ENCODE results near the gene ELOB. TPM values are rescaled to one million over a fixed set of nuclear protein-coding genes. Genes with fewer than 3 reads are reported as not detected.
"Not testable (repeated sequence)": the region's sequence is repeated elsewhere in the genome, so short reads cannot be mapped to it uniquely, and the experiment has no call there.

The ELOB gene
- total RNA-seq, 1 donor from 2014 or later, result 946 TPM

DNA sequence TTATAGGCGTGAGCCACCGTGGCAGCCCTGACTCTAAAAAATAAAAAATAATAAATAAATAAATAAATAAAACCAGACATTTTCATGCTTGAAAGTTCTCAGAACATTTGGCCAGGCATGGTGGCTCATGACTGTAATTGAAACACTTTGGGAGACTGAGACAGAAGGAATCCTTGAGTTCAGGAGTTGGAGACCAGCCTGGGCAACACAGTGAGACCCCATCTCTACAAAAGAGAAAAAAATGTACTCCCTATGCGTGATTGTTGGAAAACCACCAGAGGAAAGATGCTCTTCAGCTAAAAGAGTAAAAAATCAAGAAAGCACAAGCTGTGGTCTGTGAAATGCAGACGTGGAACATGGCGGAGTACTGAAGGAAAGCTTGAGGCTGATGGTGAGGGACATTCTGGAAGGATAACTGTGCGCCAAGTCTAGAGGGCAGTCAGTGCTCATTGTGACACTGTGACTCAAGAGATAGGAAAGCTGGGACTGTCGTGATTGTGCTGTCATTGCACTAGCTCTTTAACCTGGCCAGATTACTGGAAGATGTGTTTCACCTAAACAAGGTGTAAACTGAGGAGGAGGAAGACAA, 52.9 kb downstream of the ELOB start:
- TF ChIP-seq, protein P1, sequence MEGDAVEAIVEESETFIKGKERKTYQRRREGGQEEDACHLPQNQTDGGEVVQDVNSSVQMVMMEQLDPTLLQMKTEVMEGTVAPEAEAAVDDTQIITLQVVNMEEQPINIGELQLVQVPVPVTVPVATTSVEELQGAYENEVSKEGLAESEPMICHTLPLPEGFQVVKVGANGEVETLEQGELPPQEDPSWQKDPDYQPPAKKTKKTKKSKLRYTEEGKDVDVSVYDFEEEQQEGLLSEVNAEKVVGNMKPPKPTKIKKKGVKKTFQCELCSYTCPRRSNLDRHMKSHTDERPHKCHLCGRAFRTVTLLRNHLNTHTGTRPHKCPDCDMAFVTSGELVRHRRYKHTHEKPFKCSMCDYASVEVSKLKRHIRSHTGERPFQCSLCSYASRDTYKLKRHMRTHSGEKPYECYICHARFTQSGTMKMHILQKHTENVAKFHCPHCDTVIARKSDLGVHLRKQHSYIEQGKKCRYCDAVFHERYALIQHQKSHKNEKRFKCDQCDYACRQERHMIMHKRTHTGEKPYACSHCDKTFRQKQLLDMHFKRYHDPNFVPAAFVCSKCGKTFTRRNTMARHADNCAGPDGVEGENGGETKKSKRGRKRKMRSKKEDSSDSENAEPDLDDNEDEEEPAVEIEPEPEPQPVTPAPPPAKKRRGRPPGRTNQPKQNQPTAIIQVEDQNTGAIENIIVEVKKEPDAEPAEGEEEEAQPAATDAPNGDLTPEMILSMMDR (IDR thresholded peaks at IDR 0.05; ENCODE audit: insufficient read depth, low read length, severe bottlenecking), result no peak
- DNase-seq (ENCODE audit: low read depth) (no peak), FAIRE-seq (no peak)
- H3K27me3 ChIP-seq (ENCODE audit: control insufficient read depth, insufficient read depth, low read length), result no peaks in the 10 kb centered on the region
- H3K4me3 ChIP-seq (ENCODE audit: low read depth, low read length), result no peak overlapping the region
- no peaks in the 10 kb centered on the region for H3K36me3 ChIP-seq (ENCODE audit: control insufficient read depth, insufficient read depth, low read length)

DNA sequence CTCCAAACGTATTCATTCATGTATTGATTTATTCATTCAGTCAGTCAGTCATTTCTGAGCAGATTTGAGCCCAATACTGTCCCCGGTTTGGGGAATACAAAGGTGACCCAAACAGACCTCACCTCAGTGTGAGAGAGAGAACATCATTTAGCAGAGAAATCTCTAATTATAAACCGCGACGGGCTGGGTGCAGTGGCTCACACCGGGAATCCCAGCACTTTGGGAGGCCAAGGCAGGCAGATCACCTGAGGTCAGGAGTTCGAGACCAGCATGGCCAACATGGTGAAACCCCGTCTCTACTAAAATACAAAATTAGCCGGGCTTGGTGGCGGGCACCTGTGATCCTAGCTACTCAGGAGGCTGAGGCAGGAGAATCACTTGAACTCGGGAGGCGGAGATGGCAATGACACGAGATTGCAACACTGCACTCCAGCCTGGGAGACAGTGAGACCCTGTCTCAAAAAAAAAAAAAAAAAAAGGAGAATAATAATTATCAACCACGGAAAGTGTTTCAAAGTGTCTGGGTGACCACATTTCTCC, 55.4 kb downstream of the ELOB start:
- not testable (repeated sequence) for H3K27me3 ChIP-seq (ENCODE audit: control insufficient read depth, insufficient read depth, low read length); H3K36me3 ChIP-seq (ENCODE audit: control insufficient read depth, insufficient read depth, low read length); FAIRE-seq; DNase-seq (ENCODE audit: low read depth)
- H3K4me3 ChIP-seq (ENCODE audit: low read depth, low read length), result peak overlapping the region; percentile 55

Other genes starting within 250 kb of the ELOB start
- 0.26 TPM in 1 of 2 replicates, not detected in the other for gene CEMP1, start 245.9 kb downstream of the ELOB start, total RNA-seq
- 11.8 and 17.7 TPM in 2 replicates for gene PDPK1, start 239.3 kb downstream of the ELOB start, total RNA-seq
- 28.4 and 46.1 TPM in 2 replicates for gene KCTD5, start 94.8 kb downstream of the ELOB start, total RNA-seq
- 1.3 and 4.5 TPM in 2 replicates for gene PRSS27, start 57.1 kb downstream of the ELOB start, total RNA-seq
- gene SRRM2, start 24.6 kb downstream of the ELOB start, total RNA-seq, result 30.5 and 41.5 TPM in 2 replicates
- gene PRSS33, start 10.3 kb upstream of the ELOB start, total RNA-seq, result not detected in 2 replicates
- not detected in 2 replicates for gene PRSS41, start 21.2 kb upstream of the ELOB start, total RNA-seq
- 2.8 and 4.5 TPM in 2 replicates for gene PRSS21, start 40.0 kb upstream of the ELOB start, total RNA-seq
- gene ZG16B, start 53.0 kb upstream of the ELOB start, total RNA-seq, result 0.53 and 0.90 TPM in 2 replicates
- 9.2 and 16.9 TPM in 2 replicates for gene PRSS22, start 80.9 kb upstream of the ELOB start, total RNA-seq
- 63.7 and 76.0 TPM in 2 replicates for gene FLYWCH2, start 105.9 kb upstream of the ELOB start, total RNA-seq
- gene FLYWCH1, start 134.7 kb upstream of the ELOB start, total RNA-seq, result 41.9 and 96.5 TPM in 2 replicates
- gene KREMEN2, start 187.0 kb upstream of the ELOB start, total RNA-seq, result 1.1 and 1.2 TPM in 2 replicates
- 5.3 and 5.5 TPM in 2 replicates for gene PAQR4, start 192.1 kb upstream of the ELOB start, total RNA-seq
- 0.26 and 0.51 TPM in 2 replicates for gene PKMYT1, start 203.2 kb upstream of the ELOB start, total RNA-seq
- gene CLDN9, start 235.6 kb upstream of the ELOB start, total RNA-seq, result under 0.01 and 0.13 TPM in 2 replicates
- not detected in 2 replicates for gene CLDN6, start 240.9 kb upstream of the ELOB start, total RNA-seq
- 440 and 686 TPM in 2 replicates for gene TNFRSF12A, start 243.1 kb upstream of the ELOB start, total RNA-seq
- gene HCFC1R1, start 246.7 kb upstream of the ELOB start, total RNA-seq, result 1.1 and 5.6 TPM in 2 replicates
- 23.7 and 28.4 TPM in 2 replicates for gene THOC6, start 246.8 kb upstream of the ELOB start, total RNA-seq